ENCODE measurements around the gene ALOX5AP.

DNA sequence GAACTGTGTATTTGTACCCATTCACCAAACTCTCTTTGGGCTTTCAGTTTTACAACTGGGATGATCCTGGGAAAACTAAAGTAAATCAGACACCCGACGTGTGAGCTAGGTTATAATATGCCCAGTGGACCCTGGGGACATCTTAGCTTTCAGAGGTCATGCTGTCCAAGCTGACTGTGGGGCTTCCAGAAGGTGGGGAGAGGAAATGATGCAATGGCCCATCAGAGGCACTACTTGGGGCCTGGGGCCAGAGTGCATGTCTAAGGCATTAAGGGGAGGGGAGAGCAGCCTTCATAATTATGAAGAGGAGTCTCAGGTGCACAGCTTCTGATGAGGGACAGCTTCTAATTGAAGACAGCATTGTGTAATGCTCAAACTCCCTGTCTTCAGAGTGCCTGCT is 30.9 kb downstream of the ALOX5AP start:
- TF ChIP-seq, protein P1, sequence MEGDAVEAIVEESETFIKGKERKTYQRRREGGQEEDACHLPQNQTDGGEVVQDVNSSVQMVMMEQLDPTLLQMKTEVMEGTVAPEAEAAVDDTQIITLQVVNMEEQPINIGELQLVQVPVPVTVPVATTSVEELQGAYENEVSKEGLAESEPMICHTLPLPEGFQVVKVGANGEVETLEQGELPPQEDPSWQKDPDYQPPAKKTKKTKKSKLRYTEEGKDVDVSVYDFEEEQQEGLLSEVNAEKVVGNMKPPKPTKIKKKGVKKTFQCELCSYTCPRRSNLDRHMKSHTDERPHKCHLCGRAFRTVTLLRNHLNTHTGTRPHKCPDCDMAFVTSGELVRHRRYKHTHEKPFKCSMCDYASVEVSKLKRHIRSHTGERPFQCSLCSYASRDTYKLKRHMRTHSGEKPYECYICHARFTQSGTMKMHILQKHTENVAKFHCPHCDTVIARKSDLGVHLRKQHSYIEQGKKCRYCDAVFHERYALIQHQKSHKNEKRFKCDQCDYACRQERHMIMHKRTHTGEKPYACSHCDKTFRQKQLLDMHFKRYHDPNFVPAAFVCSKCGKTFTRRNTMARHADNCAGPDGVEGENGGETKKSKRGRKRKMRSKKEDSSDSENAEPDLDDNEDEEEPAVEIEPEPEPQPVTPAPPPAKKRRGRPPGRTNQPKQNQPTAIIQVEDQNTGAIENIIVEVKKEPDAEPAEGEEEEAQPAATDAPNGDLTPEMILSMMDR (IDR thresholded peaks at IDR 0.05; ENCODE audit: low read depth, low read length) = no peak
- TF ChIP-seq POLR2A (IDR thresholded peaks at IDR 0.05; ENCODE audit: extremely low read depth, insufficient read length) (no peak), MYC (IDR thresholded peaks at IDR 0.05; ENCODE audit: low read depth, low read length) (no peak)
- TF ChIP-seq, protein P2, sequence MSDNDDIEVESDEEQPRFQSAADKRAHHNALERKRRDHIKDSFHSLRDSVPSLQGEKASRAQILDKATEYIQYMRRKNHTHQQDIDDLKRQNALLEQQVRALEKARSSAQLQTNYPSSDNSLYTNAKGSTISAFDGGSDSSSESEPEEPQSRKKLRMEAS (IDR thresholded peaks at IDR 0.05; ENCODE audit: low read depth, low read length) = no peak

Measured in NB4 (cell line).